ENCODE measurements around the gene C6orf89.

Gene C6orf89

DNA sequence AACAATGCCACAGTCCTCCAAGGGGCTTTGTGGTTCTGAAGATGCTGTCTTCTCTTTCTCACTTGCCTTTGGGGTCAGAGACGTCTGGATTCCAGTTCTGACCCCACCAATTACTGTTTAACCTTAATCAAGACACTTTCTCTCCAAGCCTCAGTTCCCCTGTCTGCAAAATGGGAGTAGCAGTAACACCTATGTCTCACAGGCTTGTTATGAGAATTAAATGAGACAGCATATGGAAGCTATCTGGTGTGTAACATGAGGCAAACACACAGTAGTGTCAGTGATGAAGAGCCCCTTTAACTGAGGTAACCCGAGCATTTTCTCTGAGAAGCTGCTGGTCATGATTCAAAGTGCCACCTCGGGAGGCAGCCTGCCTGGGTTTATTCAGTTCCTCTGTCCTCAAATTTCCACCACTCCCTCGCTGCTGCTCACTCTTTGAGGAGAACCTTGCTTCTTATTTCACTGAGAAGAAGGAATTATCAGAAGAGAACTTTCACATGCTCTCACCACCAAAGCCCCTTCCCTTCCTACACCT lies 22.8 kb upstream of the C6orf89 start:
- H3K4me3 ChIP-seq (replicated peaks; ENCODE audit: insufficient read depth, low read length), result no peak overlapping the region
- no peaks in the 10 kb centered on the region for H3K27me3 ChIP-seq (ENCODE audit: insufficient read depth, poor library complexity, severe bottlenecking)
- DNase-seq (ENCODE audit: low read depth in 1 of 2, low spot score in 1 of 2), result no peak
- no peak for TF ChIP-seq POLR2AphosphoS5 (IDR thresholded peaks at IDR 0.05; ENCODE audit: low read depth)
- TF ChIP-seq, protein P1, sequence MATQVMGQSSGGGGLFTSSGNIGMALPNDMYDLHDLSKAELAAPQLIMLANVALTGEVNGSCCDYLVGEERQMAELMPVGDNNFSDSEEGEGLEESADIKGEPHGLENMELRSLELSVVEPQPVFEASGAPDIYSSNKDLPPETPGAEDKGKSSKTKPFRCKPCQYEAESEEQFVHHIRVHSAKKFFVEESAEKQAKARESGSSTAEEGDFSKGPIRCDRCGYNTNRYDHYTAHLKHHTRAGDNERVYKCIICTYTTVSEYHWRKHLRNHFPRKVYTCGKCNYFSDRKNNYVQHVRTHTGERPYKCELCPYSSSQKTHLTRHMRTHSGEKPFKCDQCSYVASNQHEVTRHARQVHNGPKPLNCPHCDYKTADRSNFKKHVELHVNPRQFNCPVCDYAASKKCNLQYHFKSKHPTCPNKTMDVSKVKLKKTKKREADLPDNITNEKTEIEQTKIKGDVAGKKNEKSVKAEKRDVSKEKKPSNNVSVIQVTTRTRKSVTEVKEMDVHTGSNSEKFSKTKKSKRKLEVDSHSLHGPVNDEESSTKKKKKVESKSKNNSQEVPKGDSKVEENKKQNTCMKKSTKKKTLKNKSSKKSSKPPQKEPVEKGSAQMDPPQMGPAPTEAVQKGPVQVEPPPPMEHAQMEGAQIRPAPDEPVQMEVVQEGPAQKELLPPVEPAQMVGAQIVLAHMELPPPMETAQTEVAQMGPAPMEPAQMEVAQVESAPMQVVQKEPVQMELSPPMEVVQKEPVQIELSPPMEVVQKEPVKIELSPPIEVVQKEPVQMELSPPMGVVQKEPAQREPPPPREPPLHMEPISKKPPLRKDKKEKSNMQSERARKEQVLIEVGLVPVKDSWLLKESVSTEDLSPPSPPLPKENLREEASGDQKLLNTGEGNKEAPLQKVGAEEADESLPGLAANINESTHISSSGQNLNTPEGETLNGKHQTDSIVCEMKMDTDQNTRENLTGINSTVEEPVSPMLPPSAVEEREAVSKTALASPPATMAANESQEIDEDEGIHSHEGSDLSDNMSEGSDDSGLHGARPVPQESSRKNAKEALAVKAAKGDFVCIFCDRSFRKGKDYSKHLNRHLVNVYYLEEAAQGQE (IDR thresholded peaks at IDR 0.05; ENCODE audit: insufficient replicate concordance, low read depth), result no peak
- TF ChIP-seq SPI1 (IDR thresholded peaks at IDR 0.05; ENCODE audit: borderline replicate concordance, low read depth), result no peak
- TF ChIP-seq GABPA (IDR thresholded peaks at IDR 0.05; ENCODE audit: low read depth), result no peak
- TF ChIP-seq, protein P2, sequence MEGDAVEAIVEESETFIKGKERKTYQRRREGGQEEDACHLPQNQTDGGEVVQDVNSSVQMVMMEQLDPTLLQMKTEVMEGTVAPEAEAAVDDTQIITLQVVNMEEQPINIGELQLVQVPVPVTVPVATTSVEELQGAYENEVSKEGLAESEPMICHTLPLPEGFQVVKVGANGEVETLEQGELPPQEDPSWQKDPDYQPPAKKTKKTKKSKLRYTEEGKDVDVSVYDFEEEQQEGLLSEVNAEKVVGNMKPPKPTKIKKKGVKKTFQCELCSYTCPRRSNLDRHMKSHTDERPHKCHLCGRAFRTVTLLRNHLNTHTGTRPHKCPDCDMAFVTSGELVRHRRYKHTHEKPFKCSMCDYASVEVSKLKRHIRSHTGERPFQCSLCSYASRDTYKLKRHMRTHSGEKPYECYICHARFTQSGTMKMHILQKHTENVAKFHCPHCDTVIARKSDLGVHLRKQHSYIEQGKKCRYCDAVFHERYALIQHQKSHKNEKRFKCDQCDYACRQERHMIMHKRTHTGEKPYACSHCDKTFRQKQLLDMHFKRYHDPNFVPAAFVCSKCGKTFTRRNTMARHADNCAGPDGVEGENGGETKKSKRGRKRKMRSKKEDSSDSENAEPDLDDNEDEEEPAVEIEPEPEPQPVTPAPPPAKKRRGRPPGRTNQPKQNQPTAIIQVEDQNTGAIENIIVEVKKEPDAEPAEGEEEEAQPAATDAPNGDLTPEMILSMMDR (IDR thresholded peaks at IDR 0.05; ENCODE audit: insufficient read depth, low read length), result no peak
- no peak overlapping the region for H3K27ac ChIP-seq (replicated peaks)

DNA sequence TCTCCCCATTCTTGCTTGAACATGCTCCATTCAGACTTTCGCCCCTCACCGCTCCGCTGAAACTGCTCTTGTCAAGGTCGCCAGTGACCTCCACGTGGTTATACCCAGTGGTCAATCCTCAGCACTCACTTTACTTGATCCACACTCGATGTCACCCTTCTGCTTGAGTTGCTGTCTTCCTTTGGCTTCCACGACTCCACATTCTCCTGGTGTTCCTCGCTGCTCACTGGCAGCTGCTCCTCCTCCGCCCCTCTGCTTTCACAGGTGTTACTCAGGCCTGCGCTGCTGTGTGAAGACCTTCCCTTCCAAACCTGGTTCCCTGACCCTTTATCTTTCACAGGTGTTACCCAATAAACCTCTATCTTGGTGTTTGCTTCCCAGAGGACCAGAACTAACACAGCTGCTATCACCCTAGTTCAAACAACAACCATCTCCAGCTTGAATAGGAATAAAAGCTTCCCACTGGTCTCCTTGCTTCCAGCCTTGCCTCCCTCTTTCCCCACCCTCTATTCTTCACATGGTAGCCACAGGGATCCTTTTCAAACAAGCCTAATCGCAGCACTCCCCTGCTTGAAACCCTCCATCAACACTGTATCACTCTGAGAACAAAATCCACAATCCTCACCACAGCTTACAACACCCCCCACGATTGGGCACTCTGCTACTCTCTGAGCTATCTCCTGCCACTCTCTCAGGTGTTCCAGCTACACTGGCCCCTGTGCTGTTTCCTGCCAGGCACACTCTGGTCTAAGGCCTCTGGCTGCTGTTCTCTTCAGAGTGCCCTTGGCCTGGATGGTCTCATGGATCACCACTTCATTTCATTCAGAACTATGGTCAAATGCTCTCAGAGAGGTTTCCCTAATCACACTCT lies 21.8 kb upstream of the C6orf89 start:
- H3K4me3 ChIP-seq (replicated peaks; ENCODE audit: insufficient read depth, low read length), result no peak overlapping the region
- no peak overlapping the region for H3K27ac ChIP-seq (replicated peaks)
- TF ChIP-seq SPI1 (IDR thresholded peaks at IDR 0.05; ENCODE audit: borderline replicate concordance, low read depth), result no peak
- TF ChIP-seq POLR2AphosphoS5 (IDR thresholded peaks at IDR 0.05; ENCODE audit: low read depth), result no peak
- TF ChIP-seq, protein P1 (IDR thresholded peaks at IDR 0.05; ENCODE audit: insufficient replicate concordance, low read depth), result no peak
- no peak for TF ChIP-seq GABPA (IDR thresholded peaks at IDR 0.05; ENCODE audit: low read depth)
- TF ChIP-seq, protein P2 (IDR thresholded peaks at IDR 0.05; ENCODE audit: insufficient read depth, low read length), result no peak
- no peak for DNase-seq (ENCODE audit: low read depth in 1 of 2, low spot score in 1 of 2)
- H3K27me3 ChIP-seq (ENCODE audit: insufficient read depth, poor library complexity, severe bottlenecking), result no peaks in the 10 kb centered on the region

DNA sequence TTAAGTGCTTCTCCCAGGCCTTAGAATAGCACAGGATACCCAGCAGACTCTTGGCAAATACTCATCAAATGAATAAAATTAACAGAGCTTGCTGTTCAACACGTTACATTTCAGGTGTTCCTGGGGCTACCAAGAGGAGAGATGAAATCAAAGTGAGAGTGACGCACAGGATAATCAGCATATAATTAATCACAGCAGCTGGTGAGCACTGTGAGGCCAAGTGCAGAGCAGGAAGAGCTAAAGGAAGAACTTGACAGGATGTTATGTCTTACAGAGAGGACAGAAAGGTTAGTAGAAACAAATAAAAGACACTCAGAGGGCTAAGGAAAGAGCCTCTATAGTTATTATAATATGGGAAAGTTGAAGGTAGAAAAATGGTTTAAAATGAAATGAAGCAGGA lies 19.9 kb upstream of the C6orf89 start:
- Histone ChIP-seq H3K27me3 (ENCODE audit: insufficient read depth, poor library complexity, severe bottlenecking) (no peaks in the 10 kb centered on the region), H3K27ac (replicated peaks) (no peak overlapping the region), H3K4me3 (replicated peaks; ENCODE audit: insufficient read depth, low read length) (no peak overlapping the region)
- DNase-seq (ENCODE audit: low read depth in 1 of 2, low spot score in 1 of 2), result no peak
- TF ChIP-seq, protein P2 (IDR thresholded peaks at IDR 0.05; ENCODE audit: insufficient read depth, low read length), result no peak
- TF ChIP-seq POLR2AphosphoS5 (IDR thresholded peaks at IDR 0.05; ENCODE audit: low read depth) (no peak), GABPA (IDR thresholded peaks at IDR 0.05; ENCODE audit: low read depth) (no peak), SPI1 (IDR thresholded peaks at IDR 0.05; ENCODE audit: borderline replicate concordance, low read depth) (no peak)
- TF ChIP-seq, protein P1 (IDR thresholded peaks at IDR 0.05; ENCODE audit: insufficient replicate concordance, low read depth), result no peak

Measured in HL-60 (cell line).